GM12878 (cell line): ENCODE data around the gene AMZ2.
"Not testable (repeated sequence)": the region's sequence is repeated elsewhere in the genome, so short reads cannot be mapped to it uniquely, and the experiment has no call there.

Source experiments
- CEBPB ChIP-seq, 2 experiments: fragments of 150-350 bp in 1 of 2; IDR thresholded peaks; 2 replicates each; pipeline ENCODE4 v1.6.1; 2012 to 2014; ENCODE audit warnings: low read depth in 2 of 2, low read length in 2 of 2, borderline replicate concordance in 1 of 2, inconsistent platforms in 1 of 2
- ETV6 ChIP-seq, 2 experiments: fragments of 450-650 bp in 1 of 2; IDR thresholded peaks in 1 of 2; conservative IDR thresholded peaks in 1 of 2; 2 replicates each; pipeline ENCODE4 v1.6.1; 2014; ENCODE audit warnings: antibody characterized with exemption in 1 of 2, borderline replicate concordance in 1 of 2, low read depth in 1 of 2, mild to moderate bottlenecking in 1 of 2, moderate library complexity in 1 of 2

DNA sequence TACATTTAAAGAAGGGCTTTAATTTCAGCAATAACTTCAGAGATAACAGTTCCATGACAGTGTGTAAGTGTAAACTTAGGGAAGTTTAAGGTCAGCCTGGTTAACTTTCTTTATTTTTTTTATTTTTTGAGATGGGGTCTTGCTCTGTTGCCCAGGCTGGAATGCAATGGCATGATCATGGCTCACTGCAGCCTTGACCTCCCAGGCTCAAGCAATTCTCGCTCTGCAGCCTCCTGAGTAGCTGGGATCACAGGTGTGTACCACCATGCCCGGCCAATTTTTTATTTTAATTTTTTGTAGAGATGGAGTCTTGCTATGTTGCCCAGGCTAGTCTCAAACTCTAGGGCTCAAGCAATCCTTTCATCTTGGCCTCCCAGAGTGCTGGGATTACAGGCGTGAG, 28.5 kb downstream of the AMZ2 start:
- not testable (repeated sequence) for TF ChIP-seq CEBPB (IDR thresholded peaks at IDR 0.05; ENCODE audit: borderline replicate concordance in 1 of 2, low read depth in 2 of 2, low read length in 2 of 2); ETV6 (conservative IDR thresholded peaks at IDR 0.05 in 1 of 2, IDR thresholded peaks at IDR 0.05 in 1 of 2; ENCODE audit: borderline replicate concordance in 1 of 2, low read depth in 1 of 2)
